Measurements from ENCODE around the gene RRM1. TPM values are rescaled to one million over a fixed set of nuclear protein-coding genes. Genes with fewer than 3 reads are reported as not detected.
"Not testable (repeated sequence)": the region's sequence is repeated elsewhere in the genome, so short reads cannot be mapped to it uniquely, and the experiment has no call there.

The RRM1 gene
- total RNA-seq, 1 experiment from 2014 or later = 80.7 TPM

DNA sequence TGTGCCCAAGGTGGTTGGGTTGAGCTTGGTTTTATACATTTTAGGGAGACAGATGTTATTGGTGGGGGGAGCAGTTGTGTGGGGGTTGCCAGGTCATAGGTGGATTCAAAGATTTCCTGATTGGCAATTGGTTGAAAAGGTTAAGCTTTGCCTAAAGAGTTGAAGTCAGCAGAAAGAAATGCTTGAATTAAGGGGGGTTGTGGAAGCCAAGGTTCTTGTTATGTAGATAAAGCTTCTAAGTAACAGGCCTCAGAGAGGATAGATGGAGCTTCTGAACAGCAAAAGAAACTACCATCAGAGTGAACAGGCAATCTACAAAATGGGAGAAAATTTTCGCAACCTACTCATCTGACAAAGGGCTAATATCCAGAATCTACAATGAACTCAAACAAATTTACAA lies 64.2 kb downstream of the RRM1 start:
- DNase-seq; H3K27me3 ChIP-seq (ENCODE audit: low read length); H3K9me3 ChIP-seq (ENCODE audit: low read length); H4K20me1 ChIP-seq (ENCODE audit: insufficient read depth, low read depth, low read length); H3K4me3 ChIP-seq (ENCODE audit: low read length); H3K27ac ChIP-seq (ENCODE audit: low read length); H3K9me2 ChIP-seq (replicated peaks; ENCODE audit: insufficient read depth, low read length); H3K4me2 ChIP-seq (ENCODE audit: low read depth, low read length, poor library complexity, severe bottlenecking); H3K79me2 ChIP-seq (ENCODE audit: low read length); H2AFZ ChIP-seq (ENCODE audit: low read length); H3K36me3 ChIP-seq (ENCODE audit: insufficient read depth, low read length); H3K9ac ChIP-seq (ENCODE audit: low read length); H3K4me1 ChIP-seq (ENCODE audit: low read length): not testable (repeated sequence)

DNA sequence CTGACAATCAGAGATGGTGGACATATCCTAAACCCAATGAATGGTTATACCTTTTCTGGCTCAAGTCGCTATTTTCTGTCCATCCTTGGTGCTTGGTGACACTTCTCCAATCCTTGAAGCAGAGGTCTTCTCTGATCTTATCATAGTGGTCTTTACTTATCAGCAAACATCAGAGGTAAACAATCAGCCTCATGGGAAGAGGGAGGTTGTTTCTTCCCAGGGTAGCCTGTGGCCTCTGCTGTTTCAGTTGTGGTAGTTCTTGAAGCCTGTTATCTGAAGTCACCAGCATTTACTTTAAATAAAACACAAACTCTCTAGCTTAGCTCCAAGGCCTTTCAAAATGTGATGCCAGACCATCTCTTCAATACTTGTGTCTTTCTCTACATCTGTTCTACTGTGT lies 66.7 kb downstream of the RRM1 start:
- no peak for DNase-seq
- Histone ChIP-seq H3K9me2 (replicated peaks; ENCODE audit: insufficient read depth, low read length) (no peaks in the 10 kb centered on the region), H3K4me3 (ENCODE audit: low read length) (no peak overlapping the region), H3K9ac (ENCODE audit: low read length) (no peak overlapping the region), H3K79me2 (ENCODE audit: low read length) (no peaks in the 10 kb centered on the region), H2AFZ (ENCODE audit: low read length) (no peak overlapping the region), H3K27ac (ENCODE audit: low read length) (no peak overlapping the region), H3K36me3 (ENCODE audit: insufficient read depth, low read length) (no peaks in the 10 kb centered on the region), H3K9me3 (ENCODE audit: low read length) (no peaks in the 10 kb centered on the region), H3K4me2 (ENCODE audit: low read depth, low read length, poor library complexity, severe bottlenecking) (no peak overlapping the region), H3K4me1 (ENCODE audit: low read length) (no peaks in the 10 kb centered on the region), H4K20me1 (ENCODE audit: insufficient read depth, low read depth, low read length) (no peaks in the 10 kb centered on the region), H3K27me3 (ENCODE audit: low read length) (no peaks in the 10 kb centered on the region)

DNA sequence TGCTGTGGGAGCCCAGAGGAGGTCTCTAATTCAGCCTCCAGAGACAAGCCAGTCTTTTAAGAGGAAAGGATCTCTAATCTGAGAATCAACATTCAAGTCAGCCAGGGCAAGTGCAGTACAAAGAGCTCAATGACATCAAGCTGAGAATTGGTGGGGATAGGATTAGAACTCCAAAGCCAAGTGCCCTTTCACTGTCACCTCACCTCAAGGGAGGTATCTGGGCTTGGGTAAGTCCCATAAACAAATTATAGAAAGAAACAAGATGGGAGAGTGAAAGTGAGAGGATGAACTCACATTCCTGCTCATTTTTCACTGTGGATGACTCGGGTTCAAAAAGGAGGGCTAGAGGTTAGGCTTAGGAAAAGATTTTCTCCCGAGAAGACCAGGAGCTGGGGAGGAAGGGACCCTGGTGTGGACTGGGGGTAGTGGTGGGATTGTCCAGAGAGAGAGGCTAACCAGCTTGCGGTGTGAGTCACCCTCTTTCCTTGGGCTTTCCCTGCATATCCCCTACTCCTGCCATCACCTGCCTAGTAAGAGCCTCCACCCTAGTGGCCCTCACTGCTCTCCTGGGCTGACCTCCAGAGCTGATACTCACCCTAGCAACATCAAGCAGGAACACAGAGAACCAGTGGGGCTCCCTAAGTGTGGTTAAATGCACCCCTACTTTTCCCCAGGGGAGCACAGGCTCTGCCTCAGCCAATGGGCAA lies 70.4 kb downstream of the RRM1 start:
- Histone ChIP-seq H3K9me2 (replicated peaks; ENCODE audit: insufficient read depth, low read length) (no peaks in the 10 kb centered on the region), H3K36me3 (ENCODE audit: insufficient read depth, low read length) (no peaks in the 10 kb centered on the region), H3K79me2 (ENCODE audit: low read length) (no peaks in the 10 kb centered on the region), H3K4me2 (ENCODE audit: low read depth, low read length, poor library complexity, severe bottlenecking) (no peak overlapping the region), H3K9me3 (ENCODE audit: low read length) (no peaks in the 10 kb centered on the region), H3K27ac (ENCODE audit: low read length) (no peak overlapping the region), H3K9ac (ENCODE audit: low read length) (no peak overlapping the region), H3K4me3 (ENCODE audit: low read length) (no peak overlapping the region), H2AFZ (ENCODE audit: low read length) (no peak overlapping the region), H3K27me3 (ENCODE audit: low read length) (no peaks in the 10 kb centered on the region), H4K20me1 (ENCODE audit: insufficient read depth, low read depth, low read length) (no peaks in the 10 kb centered on the region), H3K4me1 (ENCODE audit: low read length) (no peaks in the 10 kb centered on the region)
- DNase-seq = no peak

DNA sequence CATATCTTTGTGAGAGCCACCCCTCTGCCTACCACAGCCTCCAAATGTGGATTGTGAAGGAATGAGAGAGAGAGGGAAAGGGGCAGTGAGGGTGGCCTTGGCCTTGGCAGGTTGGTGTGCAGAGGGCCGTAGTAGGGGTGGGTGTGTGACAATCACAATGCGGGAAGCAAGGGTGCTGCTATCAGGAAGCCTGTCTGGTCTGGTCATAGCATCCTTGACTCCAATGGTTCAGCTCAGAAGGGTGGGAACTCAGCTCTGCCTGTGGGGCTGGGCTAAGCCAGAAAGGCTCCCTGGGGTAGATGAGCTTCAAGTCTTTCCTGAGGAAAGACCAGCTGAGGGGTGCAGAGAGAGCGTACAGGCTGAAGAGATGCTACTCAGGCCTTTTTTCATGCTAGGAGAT lies 72.7 kb downstream of the RRM1 start:
- no peak overlapping the region for H2AFZ ChIP-seq (ENCODE audit: low read length)
- H3K4me3 ChIP-seq (ENCODE audit: low read length) = no peak overlapping the region
- H3K27me3 ChIP-seq (ENCODE audit: low read length) = no peaks in the 10 kb centered on the region
- H3K4me2 ChIP-seq (ENCODE audit: low read depth, low read length, poor library complexity, severe bottlenecking) = no peak overlapping the region
- H3K9me3 ChIP-seq (ENCODE audit: low read length) = no peaks in the 10 kb centered on the region
- H3K27ac ChIP-seq (ENCODE audit: low read length) = no peak overlapping the region
- DNase-seq = no peak
- no peak overlapping the region for H3K9ac ChIP-seq (ENCODE audit: low read length)
- H3K36me3 ChIP-seq (ENCODE audit: insufficient read depth, low read length) = no peaks in the 10 kb centered on the region
- H3K79me2 ChIP-seq (ENCODE audit: low read length) = no peaks in the 10 kb centered on the region
- H4K20me1 ChIP-seq (ENCODE audit: insufficient read depth, low read depth, low read length) = no peaks in the 10 kb centered on the region
- no peaks in the 10 kb centered on the region for H3K4me1 ChIP-seq (ENCODE audit: low read length)
- no peaks in the 10 kb centered on the region for H3K9me2 ChIP-seq (replicated peaks; ENCODE audit: insufficient read depth, low read length)

DNA sequence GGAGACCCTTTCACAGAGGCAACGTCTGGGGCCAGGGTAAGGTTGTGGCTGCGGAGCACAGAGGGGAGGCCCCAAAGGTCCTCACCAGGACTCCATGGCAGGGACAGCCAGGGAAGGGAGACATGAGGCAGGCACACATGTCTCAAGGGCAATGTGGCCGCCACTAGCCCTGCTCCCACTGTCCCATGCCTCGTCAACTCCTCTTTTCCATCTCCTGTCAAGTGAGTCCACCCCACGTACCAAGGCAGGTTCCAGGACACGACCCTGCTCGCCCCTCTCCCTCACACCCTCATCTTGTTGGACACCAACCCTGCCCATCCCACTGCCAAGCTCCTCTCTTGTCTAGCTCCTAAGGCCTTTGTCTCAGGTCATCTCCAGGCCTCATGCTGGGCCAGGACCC lies 73.2 kb downstream of the RRM1 start:
- Histone ChIP-seq H3K27ac (ENCODE audit: low read length) (no peak overlapping the region), H3K9me3 (ENCODE audit: low read length) (no peaks in the 10 kb centered on the region), H2AFZ (ENCODE audit: low read length) (no peak overlapping the region), H3K36me3 (ENCODE audit: insufficient read depth, low read length) (no peaks in the 10 kb centered on the region), H3K27me3 (ENCODE audit: low read length) (no peaks in the 10 kb centered on the region), H3K4me3 (ENCODE audit: low read length) (no peak overlapping the region), H3K79me2 (ENCODE audit: low read length) (no peaks in the 10 kb centered on the region), H3K4me2 (ENCODE audit: low read depth, low read length, poor library complexity, severe bottlenecking) (no peak overlapping the region), H4K20me1 (ENCODE audit: insufficient read depth, low read depth, low read length) (no peaks in the 10 kb centered on the region), H3K9ac (ENCODE audit: low read length) (no peak overlapping the region), H3K9me2 (replicated peaks; ENCODE audit: insufficient read depth, low read length) (no peaks in the 10 kb centered on the region), H3K4me1 (ENCODE audit: low read length) (no peaks in the 10 kb centered on the region)
- DNase-seq = no peak

DNA sequence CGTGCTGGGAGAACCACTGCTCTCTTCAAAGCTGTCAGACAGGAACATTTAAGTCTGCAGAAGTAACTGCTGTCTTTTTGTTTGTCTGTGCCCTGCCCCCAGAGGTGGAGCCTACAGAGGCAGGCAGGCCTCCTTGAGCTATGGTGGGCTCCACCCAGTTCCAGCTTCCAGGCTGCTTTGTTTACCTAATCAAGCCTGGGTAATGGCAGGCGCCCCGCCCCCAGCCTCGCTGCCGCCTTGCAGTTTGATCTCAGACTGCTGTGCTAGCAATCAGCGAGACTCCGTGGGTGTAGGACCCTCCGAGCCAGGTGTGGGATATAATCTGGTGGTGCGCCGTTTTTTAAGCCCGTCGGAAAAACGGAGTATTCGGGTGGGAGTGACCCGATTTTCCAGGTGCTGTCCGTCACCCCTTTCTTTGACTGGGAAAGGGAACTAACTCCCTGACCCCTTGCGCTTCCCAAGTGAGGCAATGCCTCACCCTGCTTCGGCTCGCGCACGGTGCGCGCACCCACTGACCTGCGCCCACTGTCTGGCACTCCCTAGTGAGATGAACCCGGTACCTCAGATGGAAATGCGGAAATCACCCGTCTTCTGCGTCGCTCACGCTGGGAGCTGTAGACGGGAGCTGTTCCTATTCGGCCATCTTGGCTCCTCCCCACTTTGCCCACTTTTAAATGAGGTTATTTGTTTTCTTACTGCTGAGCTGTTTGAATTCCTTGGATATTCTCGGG lies 81.2 kb downstream of the RRM1 start:
- H3K27ac ChIP-seq (ENCODE audit: low read length); H3K79me2 ChIP-seq (ENCODE audit: low read length); H3K9ac ChIP-seq (ENCODE audit: low read length); H3K27me3 ChIP-seq (ENCODE audit: low read length); H3K36me3 ChIP-seq (ENCODE audit: insufficient read depth, low read length); H3K4me1 ChIP-seq (ENCODE audit: low read length); DNase-seq; H3K4me2 ChIP-seq (ENCODE audit: low read depth, low read length, poor library complexity, severe bottlenecking); H3K9me3 ChIP-seq (ENCODE audit: low read length); H3K9me2 ChIP-seq (replicated peaks; ENCODE audit: insufficient read depth, low read length); H2AFZ ChIP-seq (ENCODE audit: low read length); H4K20me1 ChIP-seq (ENCODE audit: insufficient read depth, low read depth, low read length); H3K4me3 ChIP-seq (ENCODE audit: low read length): not testable (repeated sequence)

DNA sequence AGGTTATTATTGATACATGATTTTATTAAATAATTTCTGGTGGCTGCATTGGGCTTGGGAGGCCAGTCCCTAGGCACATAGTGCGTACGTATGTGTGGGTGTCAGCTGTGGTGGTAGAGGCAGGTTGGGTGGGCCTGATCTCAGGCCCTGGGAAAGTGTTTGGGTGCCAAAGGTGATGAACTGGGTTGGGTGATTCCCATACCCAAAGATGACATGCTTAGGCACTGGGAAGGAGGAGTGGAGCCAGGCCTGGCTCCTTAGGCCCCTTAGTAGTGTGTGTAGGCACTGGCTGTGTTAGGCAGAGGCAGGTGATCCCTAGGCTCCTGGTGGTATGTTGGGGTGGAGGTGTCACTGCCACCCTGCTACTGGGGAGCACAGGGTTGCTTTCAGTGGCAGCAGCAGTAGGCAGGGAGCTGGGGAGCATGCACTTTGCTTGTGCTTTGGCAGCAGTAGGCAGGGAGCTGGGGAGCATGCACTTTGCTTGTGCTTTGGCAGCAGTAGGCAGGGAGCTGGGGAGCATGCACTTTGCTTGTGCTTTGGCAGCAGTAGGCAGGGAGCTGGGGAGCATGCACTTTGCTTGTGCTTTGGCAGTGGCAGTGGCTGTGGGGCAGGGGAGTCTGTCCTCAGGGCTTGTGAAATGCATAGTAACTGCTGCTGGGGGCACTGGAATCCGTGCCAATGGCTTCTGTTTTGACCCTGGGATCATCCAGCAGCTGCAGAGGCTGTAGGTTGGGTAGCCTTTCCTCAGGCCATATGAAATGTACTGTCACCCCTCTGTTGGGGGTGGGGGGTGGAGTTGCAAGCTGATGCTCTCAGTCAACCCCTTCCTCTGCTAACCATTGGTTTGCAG lies 84.4 kb downstream of the RRM1 start:
- Histone ChIP-seq H3K36me3 (ENCODE audit: insufficient read depth, low read length) (no peaks in the 10 kb centered on the region), H3K4me2 (ENCODE audit: low read depth, low read length, poor library complexity, severe bottlenecking) (no peak overlapping the region), H3K9me3 (ENCODE audit: low read length) (no peaks in the 10 kb centered on the region), H3K4me1 (ENCODE audit: low read length) (no peaks in the 10 kb centered on the region), H3K79me2 (ENCODE audit: low read length) (no peaks in the 10 kb centered on the region), H3K27ac (ENCODE audit: low read length) (no peak overlapping the region), H4K20me1 (ENCODE audit: insufficient read depth, low read depth, low read length) (no peaks in the 10 kb centered on the region), H3K9me2 (replicated peaks; ENCODE audit: insufficient read depth, low read length) (no peaks in the 10 kb centered on the region), H3K9ac (ENCODE audit: low read length) (no peak overlapping the region), H3K27me3 (ENCODE audit: low read length) (no peaks in the 10 kb centered on the region), H2AFZ (ENCODE audit: low read length) (no peak overlapping the region), H3K4me3 (ENCODE audit: low read length) (no peak overlapping the region)
- no peak for DNase-seq

DNA sequence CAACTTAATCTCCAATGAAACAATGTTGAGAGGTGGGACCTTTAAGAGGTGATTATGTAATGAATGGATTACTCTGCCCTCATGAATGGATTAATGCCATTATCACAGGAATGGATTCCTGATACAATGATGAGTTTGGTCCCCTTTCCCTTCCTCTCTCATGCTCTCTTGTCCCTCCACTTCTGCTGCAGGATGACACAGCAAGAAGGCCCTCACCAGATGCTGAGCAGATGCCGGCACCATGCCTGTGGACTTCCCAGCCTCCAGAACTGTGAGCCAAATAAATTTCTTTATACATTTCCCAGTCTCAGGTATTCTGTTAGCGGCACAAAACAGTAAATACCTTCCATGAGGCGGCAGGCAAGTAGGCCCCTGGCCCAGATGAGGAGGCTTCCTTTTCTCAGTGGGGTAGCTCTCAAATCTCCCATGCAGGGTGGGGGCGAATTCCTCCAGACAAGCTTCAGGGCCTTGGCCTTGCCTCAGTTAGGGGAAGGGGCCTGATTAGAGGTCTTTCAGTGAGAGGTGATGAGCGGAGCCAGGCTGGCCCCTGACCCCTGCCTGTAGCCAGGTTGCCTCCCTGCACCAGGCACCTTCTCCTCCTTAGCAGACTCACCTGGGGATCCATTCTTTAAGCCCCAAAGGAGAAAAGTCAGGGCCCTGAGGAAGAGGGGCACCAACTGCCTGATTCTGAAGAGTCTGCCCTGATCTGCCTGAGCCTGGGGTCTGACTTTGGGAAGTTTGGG lies 86.0 kb downstream of the RRM1 start:
- Histone ChIP-seq H3K79me2 (ENCODE audit: low read length) (no peaks in the 10 kb centered on the region), H3K27me3 (ENCODE audit: low read length) (no peaks in the 10 kb centered on the region), H3K4me2 (ENCODE audit: low read depth, low read length, poor library complexity, severe bottlenecking) (no peak overlapping the region), H3K4me3 (ENCODE audit: low read length) (no peak overlapping the region), H3K27ac (ENCODE audit: low read length) (no peak overlapping the region), H4K20me1 (ENCODE audit: insufficient read depth, low read depth, low read length) (no peaks in the 10 kb centered on the region), H2AFZ (ENCODE audit: low read length) (no peak overlapping the region), H3K9me3 (ENCODE audit: low read length) (no peaks in the 10 kb centered on the region), H3K9ac (ENCODE audit: low read length) (no peak overlapping the region), H3K4me1 (ENCODE audit: low read length) (no peaks in the 10 kb centered on the region), H3K36me3 (ENCODE audit: insufficient read depth, low read length) (no peaks in the 10 kb centered on the region), H3K9me2 (replicated peaks; ENCODE audit: insufficient read depth, low read length) (no peaks in the 10 kb centered on the region)
- DNase-seq = no peak

All from Karpas-422 (cell line).